DND-41 (cell line): ENCODE data around the gene MRPL39.
A peak's percentile ranks its signal among the peaks of the same experiment; 100 is the strongest.

Experiments used
- ATAC-seq: fragments of 200-7000 bp; cut with Tn5 transposase; 3 replicates; pipeline ENCODE4 v1.9.1; 2021; ENCODE audit warnings: low read depth; ENCODE audit not compliant: insufficient read depth
- DNase-seq: peaks from one replicate; pipeline ENCODE4 v3.0.0-alpha.2; 2020
- H2AFZ ChIP-seq: 2 replicates; pipeline ENCODE4 v1.6.0; 2012; ENCODE audit warnings: low read depth, low read length
- H3K27ac ChIP-seq: 2 replicates; pipeline ENCODE4 v1.5.1; 2012; ENCODE audit warnings: low read length, inconsistent platforms
- H3K27me3 ChIP-seq: fragments of 200-600 bp; sonication (generic); 2 replicates; pipeline ENCODE4 v1.6.0; 2012; ENCODE audit warnings: low read length, mild to moderate bottlenecking, inconsistent platforms; ENCODE audit not compliant: insufficient read depth, poor library complexity
- H3K36me3 ChIP-seq: 2 replicates; pipeline ENCODE4 v1.5.1; 2012; ENCODE audit warnings: low read length, inconsistent platforms; ENCODE audit not compliant: insufficient read depth
- H3K4me1 ChIP-seq: 2 replicates; pipeline ENCODE4 v1.5.1; 2012; ENCODE audit warnings: mild to moderate bottlenecking, low read length; ENCODE audit not compliant: insufficient read depth
- H3K4me2 ChIP-seq: 2 replicates; pipeline ENCODE4 v1.6.0; 2012; ENCODE audit warnings: mild to moderate bottlenecking, moderate library complexity, low read length, inconsistent platforms; ENCODE audit not compliant: insufficient read depth
- H3K4me3 ChIP-seq, 2 experiments: fragments of 200-600 bp in 1 of 2; shearing (Covaris generic) in 1 of 2; 2 replicates each; pipeline ENCODE4 v1.5.1; 2012 to 2016; ENCODE audit warnings: inconsistent platforms in 2 of 2, low read length in 2 of 2, mild to moderate bottlenecking in 2 of 2, low read depth in 1 of 2, moderate library complexity in 1 of 2
- H3K79me2 ChIP-seq: 2 replicates; pipeline ENCODE4 v1.6.0; 2012; ENCODE audit warnings: low read length, inconsistent platforms; ENCODE audit not compliant: insufficient read depth
- H3K9ac ChIP-seq: 2 replicates; pipeline ENCODE4 v1.6.0; 2012; ENCODE audit warnings: low read depth, mild to moderate bottlenecking, inconsistent platforms, low read length, moderate library complexity
- H3K9me3 ChIP-seq: 2 replicates; pipeline ENCODE4 v1.5.1; 2012; ENCODE audit warnings: low read length, moderate library complexity, mild to moderate bottlenecking, inconsistent platforms; ENCODE audit not compliant: insufficient read depth, severe bottlenecking
- H4K20me1 ChIP-seq: 2 replicates; pipeline ENCODE4 v1.6.0; 2012; ENCODE audit warnings: low read length; ENCODE audit not compliant: insufficient read depth
- CTCF ChIP-seq: IDR thresholded peaks from 2 replicates; pipeline ENCODE4 v1.5.1; 2012; ENCODE audit warnings: borderline replicate concordance, low read length, moderate library complexity, mild to moderate bottlenecking; ENCODE audit not compliant: poor library complexity, severe bottlenecking; ENCODE audit errors: extremely low read depth
- EZH2 ChIP-seq: IDR thresholded peaks from 3 replicates; pipeline ENCODE4 v1.6.1; 2012; ENCODE audit warnings: borderline replicate concordance, low read depth, mild to moderate bottlenecking, moderate library complexity, low read length, inconsistent platforms; ENCODE audit not compliant: severe bottlenecking

Gene MRPL39

GRCh38 chr21:25560891-25561290 lies 46.4 kb downstream of the MRPL39 start:
- TF ChIP-seq CTCF (no peak), EZH2 (no peak)
- H3K79me2 ChIP-seq = peaks cover 40% of the 10 kb centered on the region
- H3K9me3 ChIP-seq = no peaks in the 10 kb centered on the region
- H3K4me1 ChIP-seq = peaks cover 49% of the 10 kb centered on the region
- H4K20me1 ChIP-seq = peaks cover 21% of the 10 kb centered on the region
- DNase-seq (no peak), ATAC-seq (no peak)
- no peaks in the 10 kb centered on the region for H3K27me3 ChIP-seq
- H3K9ac ChIP-seq = peak overlapping the region; percentile 97; the same call in 1 of the 2 replicates
- H3K4me2 ChIP-seq = peak overlapping the region; percentile 86
- peak overlapping the region; percentile 96 for H3K27ac ChIP-seq
- H2AFZ ChIP-seq = peak overlapping the region; percentile 84
- peak overlapping the region in 1 of 2 experiments; percentile 82; a peak in 2 of 4 replicates for H3K4me3 ChIP-seq
- peaks cover 18% of the 10 kb centered on the region for H3K36me3 ChIP-seq

GRCh38 chr21:25560271-25560685 lies 47.0 kb downstream of the MRPL39 start:
- Histone ChIP-seq H3K4me3 (no peak overlapping the region), H3K36me3 (peaks cover 12% of the 10 kb centered on the region), H3K9ac (no peak overlapping the region), H4K20me1 (peaks cover 14% of the 10 kb centered on the region), H3K27ac (no peak overlapping the region), H3K79me2 (peaks cover 34% of the 10 kb centered on the region), H3K27me3 (no peaks in the 10 kb centered on the region), H3K4me1 (peaks cover 43% of the 10 kb centered on the region), H3K9me3 (no peaks in the 10 kb centered on the region), H3K4me2 (no peak overlapping the region), H2AFZ (no peak overlapping the region)
- ATAC-seq (no peak), DNase-seq (no peak)
- TF ChIP-seq CTCF (no peak), EZH2 (no peak)

- DNase-seq (no peak), ATAC-seq (no peak)
- no peak overlapping the region for H3K27ac ChIP-seq
- no peak for TF ChIP-seq EZH2
- TF ChIP-seq CTCF = no peak
- H3K4me1 ChIP-seq = peaks cover 39% of the 10 kb centered on the region
- 0 out of 2 replicates have a peak overlapping the region, but pooled peaks have one; percentile 36 for H2AFZ ChIP-seq
- peaks cover 29% of the 10 kb centered on the region for H3K79me2 ChIP-seq
- H3K9me3 ChIP-seq = no peaks in the 10 kb centered on the region
- no peak overlapping the region for H3K9ac ChIP-seq
- H4K20me1 ChIP-seq = peaks cover 12% of the 10 kb centered on the region; the same call in 1 of the 2 replicates
- H3K4me2 ChIP-seq = no peak overlapping the region
- no peaks in the 10 kb centered on the region for H3K27me3 ChIP-seq
- H3K4me3 ChIP-seq = no peak overlapping the region
- peaks cover 8% of the 10 kb centered on the region for H3K36me3 ChIP-seq
These were observed 47.5 kb downstream of the MRPL39 start for GRCh38 chr21:25559746-25560145.
